Colonic mucosa (tissue), 4 donors: ENCODE measurements around the gene ARL6IP6. TPM values are rescaled to one million over a fixed set of nuclear protein-coding genes. Genes with fewer than 3 reads are reported as not detected.

Experiments used
- DNase-seq: peaks from one replicate; pipeline ENCODE4 v3.0.0-alpha.2; 2020
- H3K27ac ChIP-seq: fragments of 200-600 bp; one replicate; pipeline ENCODE4 v1.8.0; 2021
- H3K27me3 ChIP-seq: fragments of 200-600 bp; one replicate; pipeline ENCODE4 v1.8.0; 2021
- H3K36me3 ChIP-seq: fragments of 200-600 bp; one replicate; pipeline ENCODE4 v1.8.0; 2021
- H3K4me1 ChIP-seq: fragments of 200-600 bp; one replicate; pipeline ENCODE4 v1.8.0; 2021; ENCODE audit warnings: mild to moderate bottlenecking
- H3K4me3 ChIP-seq: fragments of 200-600 bp; one replicate; pipeline ENCODE4 v1.8.0; 2021
- H3K9ac ChIP-seq, 2 donors: one replicate each; pipeline ENCODE4 v1.7.0; 2013; ENCODE audit warnings: control low read depth in 2 of 2, low read depth in 2 of 2, low read length in 2 of 2
- H3K9me3 ChIP-seq: fragments of 200-600 bp; one replicate; pipeline ENCODE4 v1.8.0; 2021
- CTCF ChIP-seq: fragments of 200-600 bp; IDR thresholded peaks from one replicate; pipeline ENCODE4 v1.8.0; 2022; ENCODE audit warnings: antibody characterized with exemption, mild to moderate bottlenecking
- intact Hi-C: fragments of 100-400 bp; cut with DNase I; formaldehyde crosslinking; loops from one replicate; pipeline ENCODE4 v1.14.1; 2022
- total RNA-seq, 2 donors: library from RNA; stranded (reverse); fragmentation: NEBNext Ultra II Directional in 1 of 2; extraction: Animal tissue kit (Norgen Biotek cat#: 25700) in 1 of 2; gene quantifications; one replicate each; pipeline ENCODE4 v1.2.1, GENCODE V29; 2021
- donor health status: healthy.
- donor health status: DM: no; HTN: no; CAD: no.
- donor health status: DM: no; HTN: no; CAD: no.

Gene ARL6IP6
- total RNA-seq, 2 donors from 2014 or later = 15.5 to 21.2 TPM

GRCh38 chr2:152683400-152683799 is 35.0 kb upstream of the ARL6IP6 start:
- intact Hi-C loops = no loop called here
- H3K4me3 ChIP-seq = no peak overlapping the region
- H3K27ac ChIP-seq = no peak overlapping the region
- no peak for TF ChIP-seq CTCF
- no peaks in the 10 kb centered on the region for H3K9me3 ChIP-seq
- no peaks in the 10 kb centered on the region for H3K27me3 ChIP-seq
- no peak for DNase-seq
- peaks cover 12% of the 10 kb centered on the region for H3K36me3 ChIP-seq
- no peaks in the 10 kb centered on the region for H3K4me1 ChIP-seq
- no peak overlapping the region for H3K9ac ChIP-seq

- TF ChIP-seq CTCF = no peak
- H3K36me3 ChIP-seq = peaks cover under 1% of the 10 kb centered on the region
These were observed 32.1 kb upstream of the ARL6IP6 start for GRCh38 chr2:152686321-152686720.

GRCh38 chr2:152693033-152693432 is 25.4 kb upstream of the ARL6IP6 start:
- Histone ChIP-seq H3K27ac (no peak overlapping the region), H3K9ac (no peak overlapping the region), H3K9me3 (no peaks in the 10 kb centered on the region), H3K4me1 (no peaks in the 10 kb centered on the region), H3K4me3 (no peak overlapping the region), H3K36me3 (no peaks in the 10 kb centered on the region), H3K27me3 (no peaks in the 10 kb centered on the region)
- TF ChIP-seq CTCF = no peak
- no peak for DNase-seq
- intact Hi-C loops = no loop called here

More at GRCh38 chr2:152686321-152686720, 32.1 kb upstream of the ARL6IP6 start:
- Histone ChIP-seq H3K27me3 (no peaks in the 10 kb centered on the region), H3K27ac (no peak overlapping the region), H3K4me1 (no peaks in the 10 kb centered on the region), H3K9ac (no peak overlapping the region), H3K9me3 (no peaks in the 10 kb centered on the region), H3K4me3 (no peak overlapping the region)
- intact Hi-C loops = no loop called here
- no peak for DNase-seq

- Histone ChIP-seq H3K27me3 (no peaks in the 10 kb centered on the region), H3K36me3 (no peaks in the 10 kb centered on the region), H3K4me3 (no peak overlapping the region), H3K9me3 (no peaks in the 10 kb centered on the region), H3K27ac (no peak overlapping the region), H3K9ac (no peak overlapping the region), H3K4me1 (no peaks in the 10 kb centered on the region)
- intact Hi-C loops = no loop called here
- DNase-seq = no peak
- TF ChIP-seq CTCF = no peak
These were observed 24.2 kb upstream of the ARL6IP6 start for GRCh38 chr2:152694161-152694661.

- Histone ChIP-seq H3K27ac (no peak overlapping the region), H3K36me3 (no peaks in the 10 kb centered on the region), H3K9me3 (no peaks in the 10 kb centered on the region), H3K4me1 (no peaks in the 10 kb centered on the region), H3K27me3 (no peaks in the 10 kb centered on the region), H3K9ac (no peak overlapping the region), H3K4me3 (no peak overlapping the region)
- intact Hi-C loops = no loop called here
- no peak for TF ChIP-seq CTCF
- DNase-seq = no peak
These were observed 22.7 kb upstream of the ARL6IP6 start for GRCh38 chr2:152695763-152696162.
